Small intestine (tissue), 16 donors: ENCODE measurements around the gene CRAMP1. TPM values are rescaled to one million over a fixed set of nuclear protein-coding genes. Genes with fewer than 3 reads are reported as not detected.

Experiments
- DNase-seq, 2 donors: peaks; one replicate each; pipeline versions ENCODE4 v3.0.0 to v3.0.0-alpha.2; 2013
- FAIRE-seq: peaks from 2 replicates; lab custom pipeline; 2012; peaks lifted over from hg19 to GRCh38; lab: Jason Lieb, UNC
- H3K27ac ChIP-seq, 3 donors: one replicate each; pipeline ENCODE4 v1.5.1; 2013; ENCODE audit warnings: low read length in 2 of 3, mild to moderate bottlenecking in 2 of 3, control low read depth in 1 of 3, inconsistent platforms in 1 of 3, low read depth in 1 of 3, moderate library complexity in 1 of 3
- H3K27me3 ChIP-seq, 3 donors: one replicate each; pipeline ENCODE4 v1.6.1; 2013; ENCODE audit warnings: low read length in 3 of 3, inconsistent platforms in 1 of 3; ENCODE audit not compliant: control insufficient read depth in 3 of 3, insufficient read depth in 3 of 3
- H3K36me3 ChIP-seq, 3 donors: one replicate each; pipeline ENCODE4 v1.6.1; 2013; ENCODE audit warnings: low read length in 3 of 3, inconsistent platforms in 1 of 3, low read depth in 1 of 3, mild to moderate bottlenecking in 1 of 3, moderate library complexity in 1 of 3; ENCODE audit not compliant: control insufficient read depth in 3 of 3, insufficient read depth in 2 of 3
- H3K4me1 ChIP-seq, 3 donors: one replicate each; pipeline ENCODE4 v1.6.1; 2013; ENCODE audit warnings: low read length in 2 of 3, inconsistent platforms in 1 of 3, low read depth in 1 of 3, mild to moderate bottlenecking in 1 of 3, moderate library complexity in 1 of 3; ENCODE audit not compliant: control insufficient read depth in 3 of 3, insufficient read depth in 2 of 3
- H3K4me3 ChIP-seq, 3 donors: one replicate each; pipeline ENCODE4 v1.5.1; 2013; ENCODE audit warnings: low read length in 3 of 3, control low read depth in 1 of 3, inconsistent platforms in 1 of 3, low read depth in 1 of 3, mild to moderate bottlenecking in 1 of 3, moderate library complexity in 1 of 3
- H3K9me3 ChIP-seq, 2 donors: one replicate each; pipeline ENCODE4 v1.6.1; 2013; ENCODE audit warnings: low read depth in 1 of 2, low read length in 1 of 2; ENCODE audit not compliant: control insufficient read depth in 2 of 2, insufficient read depth in 1 of 2
- WGBS, 3 donors: extraction: QIAGEN DNeasy Blood & Tissue Kit; methylation state at CpG; one replicate each; pipeline ENCODE4 v1.1.7; 2013; 5-methylcytosine and 5-hydroxymethylcytosine counted together
- long read RNA-seq, 10 donors: transcript quantifications; one replicate each; lab custom pipeline, GENCODE V29; 2026
- polyA plus RNA-seq, 4 donors: library from polyadenylated mRNA; stranded (reverse) in 3 of 4; unstranded in 1 of 4; fragments of 200-250 nt in 3 of 4; fragments of 120-200 nt in 1 of 4; gene quantifications; one replicate each; pipeline versions ENCODE4 v1.2.1 to v1.2.3, GENCODE V29; 2013
- donor health status: healthy with polysubstance abuse.
- donor health status: control.
- donor health status: control.
- donor health status: Bipolar disorder and iron deficiency.
- donor health status: healthy.

Gene CRAMP1, protein sequence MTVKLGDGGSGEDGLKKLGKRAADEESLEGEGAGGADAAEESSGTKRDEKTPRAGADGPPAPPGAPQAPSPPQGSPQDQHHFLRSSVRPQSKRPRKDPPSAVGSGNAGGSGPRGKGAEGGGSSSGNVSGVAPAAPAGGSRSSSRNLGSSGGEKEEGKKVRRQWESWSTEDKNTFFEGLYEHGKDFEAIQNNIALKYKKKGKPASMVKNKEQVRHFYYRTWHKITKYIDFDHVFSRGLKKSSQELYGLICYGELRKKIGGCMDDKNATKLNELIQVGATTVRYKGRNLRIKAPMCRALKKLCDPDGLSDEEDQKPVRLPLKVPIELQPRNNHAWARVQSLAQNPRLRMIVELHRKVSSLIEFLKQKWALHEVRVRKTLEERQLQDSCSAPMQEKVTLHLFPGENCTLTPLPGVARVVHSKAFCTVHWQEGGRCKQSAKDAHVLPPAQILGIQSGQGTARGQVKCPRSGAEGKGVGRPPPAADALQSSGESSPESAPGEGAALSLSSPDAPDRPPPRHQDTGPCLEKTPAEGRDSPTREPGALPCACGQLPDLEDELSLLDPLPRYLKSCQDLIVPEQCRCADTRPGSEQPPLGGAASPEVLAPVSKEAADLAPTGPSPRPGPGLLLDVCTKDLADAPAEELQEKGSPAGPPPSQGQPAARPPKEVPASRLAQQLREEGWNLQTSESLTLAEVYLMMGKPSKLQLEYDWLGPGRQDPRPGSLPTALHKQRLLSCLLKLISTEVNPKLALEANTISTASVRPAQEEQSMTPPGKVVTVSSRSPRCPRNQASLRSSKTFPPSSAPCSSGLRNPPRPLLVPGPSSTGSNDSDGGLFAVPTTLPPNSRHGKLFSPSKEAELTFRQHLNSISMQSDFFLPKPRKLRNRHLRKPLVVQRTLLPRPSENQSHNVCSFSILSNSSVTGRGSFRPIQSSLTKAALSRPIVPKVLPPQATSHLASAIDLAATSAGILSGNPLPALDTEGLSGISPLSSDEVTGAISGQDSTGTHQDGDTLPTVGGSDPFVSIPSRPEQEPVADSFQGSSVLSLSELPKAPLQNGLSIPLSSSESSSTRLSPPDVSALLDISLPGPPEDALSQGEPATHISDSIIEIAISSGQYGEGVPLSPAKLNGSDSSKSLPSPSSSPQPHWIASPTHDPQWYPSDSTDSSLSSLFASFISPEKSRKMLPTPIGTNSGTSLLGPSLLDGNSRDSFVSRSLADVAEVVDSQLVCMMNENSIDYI (N-terminal part only)
- 10 to 100 TPM in 1 of 4 donors, 1 to 10 TPM in 3; 2.4 to 18.3 (median 8.3) TPM for polyA plus RNA-seq
- long read RNA-seq, donor 1, result 0 reads
- long read RNA-seq, donor 2, partial matches to known transcripts, result 0 of 1 reads
- long read RNA-seq, donor 2, other reads (novel, unspliced or antisense), result 0 of 1 reads
- long read RNA-seq, donor 3, partial matches to known transcripts, result 0 of 1 reads
- long read RNA-seq, donor 3, other reads (novel, unspliced or antisense), result 0 of 1 reads
- long read RNA-seq, donor 4, result 0 reads
- long read RNA-seq, donor 5, result 0 reads
- long read RNA-seq, donor 6, partial matches to known transcripts, result 0 of 1 reads
- long read RNA-seq, donor 6, other reads (novel, unspliced or antisense), result 0 of 1 reads
- long read RNA-seq, donor 7, partial matches to known transcripts, result 0 of 1 reads
- long read RNA-seq, donor 7, other reads (novel, unspliced or antisense), result 0 of 1 reads
- long read RNA-seq, donor 8, result 0 reads
- long read RNA-seq, donor 9, result 0 reads
- long read RNA-seq, donor 10, partial matches to known transcripts, result 0 of 3 reads
- long read RNA-seq, donor 10, other reads (novel, unspliced or antisense), result 0 of 3 reads

GRCh38 chr16:1612320-1613111 lies at the start of gene CRAMP1:
Gene CRAMP1, plus strand, starts transcription at chr16:1612360. Its CDS starts 2,280 bp downstream, at chr16:1614640.
- DNase-seq (peak in 1 of 2 donors; percentile 19), FAIRE-seq (no peak)
- H3K4me1 ChIP-seq, result peaks cover 4 to 8% (median 6%) of the 10 kb centered on the region in 3 donors
- WGBS, 3 donors, result 0 to 1% (median 1%) methylated on average over 82 to 101 of the region's 101 CpGs
- H3K4me3 ChIP-seq, result peak within 1 kb of the TSS; percentile 67 to 90 (median 86)
- peaks cover 0 to 15% (median 0%) of the 10 kb centered on the region in 3 donors for H3K36me3 ChIP-seq
- H3K9me3 ChIP-seq, result no peaks in the 10 kb centered on the region
- H3K27ac ChIP-seq, result peak within 1 kb of the TSS; percentile 55 to 82 (median 70)
- no peaks in the 10 kb centered on the region for H3K27me3 ChIP-seq

DNA sequence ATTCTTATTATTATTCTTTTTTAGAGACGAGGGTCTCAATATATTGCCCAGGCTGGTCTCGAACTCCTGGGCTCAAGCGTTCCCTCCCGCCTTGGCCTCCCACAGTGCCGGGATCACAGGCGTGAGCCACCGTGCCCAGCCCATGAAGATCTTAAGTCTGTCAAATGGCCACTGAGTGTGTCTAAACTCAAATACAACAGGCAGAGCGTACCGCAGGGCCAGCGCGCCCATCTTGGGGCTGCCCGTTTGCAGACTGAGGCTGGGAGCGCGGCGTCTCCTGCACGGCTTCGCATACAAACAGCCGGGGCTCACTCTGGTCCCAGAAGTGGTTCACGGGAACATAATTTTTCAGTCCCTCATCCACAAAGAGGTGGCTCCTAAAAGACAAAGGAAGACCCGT lies 48.4 kb upstream of the CRAMP1 start:
- 95 to 97% (median 96%) methylated on average over 20 of the region's 20 CpGs for WGBS, 3 donors
- no peak for FAIRE-seq
- Histone ChIP-seq H3K36me3 (peaks cover 0 to 83% (median 0%) of the 10 kb centered on the region in 3 donors), H3K4me1 (no peaks in the 10 kb centered on the region), H3K4me3 (no peak overlapping the region), H3K27me3 (no peaks in the 10 kb centered on the region), H3K9me3 (no peaks in the 10 kb centered on the region), H3K27ac (no peak overlapping the region)
- DNase-seq, result no peak

DNA sequence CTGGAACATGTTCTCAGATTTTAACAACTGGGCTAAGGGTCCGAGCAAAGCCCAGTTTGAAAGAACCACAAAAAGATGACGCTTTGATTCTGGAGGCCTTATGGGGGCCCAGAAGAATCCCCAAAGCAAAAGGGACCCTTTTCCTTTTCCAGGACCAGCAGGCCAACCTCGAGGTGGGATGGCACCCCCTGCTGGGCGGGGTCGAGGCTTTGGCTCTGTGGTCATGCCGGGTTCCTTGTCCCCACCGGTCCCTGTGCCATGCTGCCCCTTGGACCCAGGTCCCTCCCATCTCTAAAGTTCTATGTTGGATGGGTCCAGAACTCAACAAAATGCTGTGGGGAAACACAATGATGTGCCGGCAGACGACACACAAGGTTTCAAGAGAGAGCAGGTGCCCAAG lies 47.8 kb upstream of the CRAMP1 start:
- WGBS, 3 donors, result 73 to 79% (median 78%) methylated on average over 9 of the region's 9 CpGs
- FAIRE-seq, result no peak
- Histone ChIP-seq H3K27me3 (no peaks in the 10 kb centered on the region), H3K4me1 (no peaks in the 10 kb centered on the region), H3K4me3 (no peak overlapping the region), H3K9me3 (no peaks in the 10 kb centered on the region), H3K36me3 (peaks cover 0 to 77% (median 0%) of the 10 kb centered on the region in 3 donors), H3K27ac (no peak overlapping the region)
- DNase-seq, result no peak

GRCh38 chr16:1565083-1565805 lies 46.9 kb upstream of the CRAMP1 start:
- Histone ChIP-seq H3K27me3 (no peaks in the 10 kb centered on the region), H3K9me3 (no peaks in the 10 kb centered on the region), H3K4me1 (no peaks in the 10 kb centered on the region), H3K4me3 (no peak overlapping the region), H3K36me3 (peaks cover 0 to 78% (median 0%) of the 10 kb centered on the region in 3 donors), H3K27ac (no peak overlapping the region)
- WGBS, 3 donors, result 89 to 95% (median 91%) methylated on average over 15 to 16 of the region's 16 CpGs
- no peak for FAIRE-seq
- no peak for DNase-seq

GRCh38 chr16:1567988-1568387 lies 44.2 kb upstream of the CRAMP1 start:
- 88 to 92% (median 89%) methylated on average over 9 to 13 of the region's 13 CpGs for WGBS, 3 donors
- Histone ChIP-seq H3K27me3 (no peaks in the 10 kb centered on the region), H3K4me3 (no peak overlapping the region), H3K4me1 (no peaks in the 10 kb centered on the region), H3K27ac (no peak overlapping the region), H3K9me3 (no peaks in the 10 kb centered on the region), H3K36me3 (peaks cover 0 to 74% (median 0%) of the 10 kb centered on the region in 3 donors)
- no peak for FAIRE-seq
- no peak for DNase-seq

GRCh38 chr16:1571012-1571671 lies 41.0 kb upstream of the CRAMP1 start:
- 57 to 76% (median 61%) methylated on average over 7 of the region's 7 CpGs for WGBS, 3 donors
- FAIRE-seq, result no peak
- Histone ChIP-seq H3K27ac (no peak overlapping the region), H3K4me3 (no peak overlapping the region), H3K36me3 (peaks cover 0 to 56% (median 0%) of the 10 kb centered on the region in 3 donors), H3K27me3 (no peaks in the 10 kb centered on the region), H3K4me1 (no peaks in the 10 kb centered on the region), H3K9me3 (no peaks in the 10 kb centered on the region)
- no peak for DNase-seq
